ENCODE results near the gene HDAC3. TPM values are rescaled to one million over a fixed set of nuclear protein-coding genes. Genes with fewer than 3 reads are reported as not detected.

Gene HDAC3
- 46.9 to 50.4 TPM (median 48.8 TPM) in 5 replicates for total RNA-seq (2022; extraction: Qiagen RNA extraction; ENCODE audit: low read depth)

DNA sequence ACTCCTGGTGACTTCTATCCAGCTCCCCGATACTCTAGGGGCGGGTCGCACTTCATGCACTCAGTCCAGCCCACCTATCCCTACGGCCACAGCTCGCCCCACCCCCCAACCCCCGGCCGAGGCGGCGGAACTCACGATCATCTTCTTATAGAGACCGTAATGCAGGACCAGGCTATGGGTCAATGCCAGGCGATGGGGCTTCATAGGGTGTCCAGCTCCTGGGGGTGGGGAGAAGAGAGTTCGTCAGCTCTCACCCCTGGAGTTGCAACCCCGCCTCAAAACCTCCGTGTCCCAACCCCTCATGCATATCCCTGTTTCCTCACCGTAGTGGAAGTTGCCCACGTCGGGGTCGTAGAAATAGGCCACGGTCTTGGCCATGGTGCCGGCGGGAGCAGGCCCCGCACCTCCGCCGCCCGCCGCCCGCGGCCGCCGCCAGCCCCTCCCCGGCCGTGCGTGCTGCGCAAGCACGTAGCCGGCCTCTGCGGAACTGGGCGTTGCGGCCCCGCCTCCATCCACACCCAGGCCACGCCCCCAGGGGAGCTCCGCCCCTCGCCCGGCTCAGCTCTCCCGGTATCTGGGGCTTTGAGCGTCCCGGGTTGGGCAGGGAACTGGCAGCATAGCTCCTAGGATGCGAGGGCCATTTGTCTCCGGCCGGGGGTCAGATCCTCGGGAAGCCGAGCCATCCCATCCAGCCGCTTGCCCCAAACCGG, at the start of gene HDAC3, which contains the start of gene RELL2:
Gene HDAC3 (minus strand): TSS at position 437 of the 710 bp plus-strand sequence. CDS start 59 bp downstream, at position 378.
Gene RELL2 (plus strand): TSS at position 585 of the 710 bp plus-strand sequence. CDS start 1,229 bp downstream, outside the sequence.

DNA sequence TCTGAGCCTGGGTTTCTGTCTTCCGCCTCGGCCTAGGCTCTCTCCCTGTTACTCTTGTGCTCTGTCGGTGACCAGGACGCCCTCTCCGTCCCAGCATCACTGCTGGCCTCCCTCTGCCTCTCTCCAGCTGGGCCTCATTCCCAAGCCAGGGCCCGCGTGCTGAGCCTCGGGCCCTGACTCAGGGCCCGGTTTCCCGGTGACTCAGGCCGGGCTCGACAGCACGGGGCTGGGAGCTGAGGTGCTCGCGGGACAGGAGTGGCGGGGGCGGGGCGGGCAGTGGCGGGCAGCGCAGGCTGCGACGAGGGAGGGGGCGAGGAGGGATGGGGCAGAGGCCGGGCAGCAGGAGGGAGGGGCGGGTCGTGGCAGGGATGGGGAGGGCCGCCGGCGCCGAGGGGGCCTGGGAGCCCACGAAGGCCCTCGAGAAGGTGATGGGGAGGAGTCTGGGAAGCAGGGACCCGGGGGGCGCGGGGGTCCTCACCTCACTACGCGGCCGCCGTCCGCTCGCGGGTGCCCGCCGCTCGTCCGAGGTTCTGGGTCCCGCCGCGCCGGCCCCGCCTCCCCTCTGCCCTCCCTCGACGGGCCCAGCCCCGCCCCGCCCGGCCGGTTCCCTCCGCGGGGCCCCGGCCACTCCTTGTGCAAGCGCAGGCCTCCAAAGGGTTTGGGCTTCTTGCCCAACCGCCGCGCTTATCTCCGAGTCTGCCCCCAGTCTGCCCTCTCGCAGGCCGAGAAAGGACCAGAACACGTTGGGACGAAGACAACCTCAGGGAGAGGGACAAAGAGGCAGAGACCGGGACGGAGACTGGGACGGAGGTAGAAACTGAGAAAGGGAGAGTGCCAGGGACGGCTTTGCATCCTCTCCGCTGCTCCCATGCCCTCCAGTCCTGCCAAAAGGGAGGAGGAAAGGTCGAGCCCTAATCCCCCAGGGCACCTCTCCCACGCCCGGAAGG, 45.3 kb upstream of the HDAC3 start, which contains the start of gene ARAP3:
Gene ARAP3 (minus strand): TSS at position 536 of the 947 bp plus-strand sequence. CDS start 1,744 bp downstream, outside the sequence.

DNA sequence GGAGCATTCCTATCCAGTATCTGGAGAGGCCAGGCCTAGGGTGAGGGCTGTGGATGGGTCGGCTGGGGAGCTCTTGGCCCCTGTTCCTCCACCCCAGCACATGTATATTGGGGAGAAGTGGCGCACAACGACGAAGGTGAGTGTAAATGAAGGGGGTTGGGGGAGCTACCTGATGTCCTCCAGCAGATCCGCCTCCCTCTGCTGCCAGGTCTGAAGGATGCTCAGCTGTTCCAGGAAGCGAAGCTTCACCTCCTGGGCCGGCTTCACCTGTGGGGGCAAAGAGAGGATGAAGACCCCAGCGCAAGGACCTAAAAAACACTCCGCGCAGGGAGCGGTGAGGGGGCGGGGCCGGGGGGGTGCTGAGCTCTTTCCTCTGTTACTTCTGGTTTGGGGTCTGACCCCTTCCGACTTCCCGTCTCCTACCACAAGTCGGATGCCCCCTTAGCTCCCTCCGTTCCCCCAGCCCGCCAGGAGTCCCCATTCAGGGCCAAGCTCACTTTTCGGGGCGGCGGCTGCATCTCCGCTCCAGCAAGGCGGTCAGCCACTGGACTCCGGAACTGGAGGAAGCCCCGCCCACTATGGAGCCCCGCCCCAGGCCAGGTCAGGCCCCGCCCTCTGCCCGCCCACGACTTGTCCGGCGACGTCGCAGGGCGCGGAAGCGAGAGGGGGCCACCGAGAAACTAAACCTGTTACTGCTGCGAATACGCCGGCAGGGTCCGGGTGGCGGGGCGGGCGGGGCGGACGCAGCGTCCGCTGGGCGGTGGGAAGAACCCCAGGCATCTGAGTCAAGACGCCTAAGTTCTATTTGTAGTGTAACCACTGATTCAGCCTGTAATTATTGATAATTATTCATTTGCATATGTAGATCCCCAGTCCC, 14.4 kb upstream of the HDAC3 start, which contains the start of gene FCHSD1:
Gene FCHSD1 (minus strand): TSS at position 568 of the 877 bp plus-strand sequence. CDS start 50 bp downstream, at position 518.

DNA sequence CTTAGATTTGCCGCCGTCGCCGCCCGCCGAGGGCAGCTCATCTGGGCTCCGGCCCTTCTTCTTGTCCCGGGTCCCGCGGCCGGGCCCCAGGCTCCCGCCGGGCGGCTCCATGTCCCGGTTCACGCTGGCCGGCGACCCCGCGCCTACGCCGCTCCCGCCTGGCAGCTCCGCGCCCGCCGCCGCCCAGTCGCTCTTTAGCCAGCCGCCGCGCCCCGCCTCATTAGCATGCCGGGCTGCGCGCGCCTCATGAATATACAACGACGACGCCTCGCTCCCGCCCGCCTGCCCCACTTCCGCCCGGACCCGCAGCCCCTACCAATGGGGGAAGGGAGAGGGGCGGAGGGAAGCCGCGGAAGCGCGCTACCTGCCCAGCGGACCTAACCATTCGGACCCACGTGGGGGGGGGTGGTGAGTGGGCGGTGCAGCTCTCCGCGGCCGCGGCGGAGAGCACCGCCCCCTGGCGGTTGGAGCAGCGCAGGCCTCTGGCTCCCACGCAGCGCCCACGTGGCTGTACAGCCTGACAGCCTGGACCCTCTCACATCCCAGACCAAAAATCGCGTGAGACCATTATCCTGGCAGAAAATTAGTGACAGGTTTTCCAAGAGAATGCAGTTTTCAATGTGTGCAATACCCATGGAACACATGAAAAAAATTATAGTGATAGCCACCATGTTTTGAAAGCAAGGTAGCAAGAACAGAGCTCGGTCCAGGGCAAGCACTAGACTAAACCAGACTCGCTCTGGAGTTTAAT, 17.7 kb downstream of the HDAC3 start, which contains the start of gene DIAPH1:
Gene DIAPH1 (minus strand): TSS at position 197 of the 751 bp plus-strand sequence. CDS start 86 bp downstream, at position 111.

Other genes starting within 250 kb of the HDAC3 start
- gene PCDHGB4, start 249.2 kb downstream of the HDAC3 start, total RNA-seq (2022; extraction: Qiagen RNA extraction; ENCODE audit: low read depth) = 0.74 to 1.1 TPM (median 0.90 TPM) in 5 replicates
- gene PCDHGA8, start 244.2 kb downstream of the HDAC3 start, total RNA-seq (2022; extraction: Qiagen RNA extraction; ENCODE audit: low read depth) = 0.02 to 0.06 TPM (median 0.04 TPM) in 3 of 5 replicates, not detected in the others
- gene PCDHGB5, start 238.9 kb downstream of the HDAC3 start, total RNA-seq (2022; extraction: Qiagen RNA extraction; ENCODE audit: low read depth) = 1.9 to 2.5 TPM (median 2.1 TPM) in 5 replicates
- gene PCDHGA9, start 234.1 kb downstream of the HDAC3 start, total RNA-seq (2022; extraction: Qiagen RNA extraction; ENCODE audit: low read depth) = 0.09 TPM in 1 of 5 replicates, not detected in the others
- 0.07 to 0.12 TPM (median 0.08 TPM) in 4 of 5 replicates, not detected in the other for gene PCDHGB6, start 228.8 kb downstream of the HDAC3 start, total RNA-seq (2022; extraction: Qiagen RNA extraction; ENCODE audit: low read depth)
- not detected in 5 replicates for gene PCDHGA10, start 223.9 kb downstream of the HDAC3 start, total RNA-seq (2022; extraction: Qiagen RNA extraction; ENCODE audit: low read depth)
- gene PCDHGB7, start 219.2 kb downstream of the HDAC3 start, total RNA-seq (2022; extraction: Qiagen RNA extraction; ENCODE audit: low read depth) = 0.05 to 0.08 TPM (median 0.06 TPM) in 3 of 5 replicates, not detected in the others
- 0.05 to 0.07 TPM in 2 of 5 replicates, not detected in the others for gene PCDHGA11, start 215.8 kb downstream of the HDAC3 start, total RNA-seq (2022; extraction: Qiagen RNA extraction; ENCODE audit: low read depth)
- not detected in 5 replicates for gene PCDHGA12, start 206.3 kb downstream of the HDAC3 start, total RNA-seq (2022; extraction: Qiagen RNA extraction; ENCODE audit: low read depth)
- gene PCDHGC3, start 160.9 kb downstream of the HDAC3 start, total RNA-seq (2022; extraction: Qiagen RNA extraction; ENCODE audit: low read depth) = 5.1 to 7.1 TPM (median 6.4 TPM) in 5 replicates
- not detected in 5 replicates for gene PCDHGC4, start 151.8 kb downstream of the HDAC3 start, total RNA-seq (2022; extraction: Qiagen RNA extraction; ENCODE audit: low read depth)
- gene PCDHGC5, start 147.8 kb downstream of the HDAC3 start, total RNA-seq (2022; extraction: Qiagen RNA extraction; ENCODE audit: low read depth) = not detected in 5 replicates
- 91.5 to 99.5 TPM (median 94.4 TPM) in 5 replicates for gene DIAPH1, start 17.8 kb downstream of the HDAC3 start, total RNA-seq (2022; extraction: Qiagen RNA extraction; ENCODE audit: low read depth)
- 2.2 to 5.2 TPM (median 3.9 TPM) in 5 replicates for gene RELL2, start 148 bp upstream of the HDAC3 start, total RNA-seq (2022; extraction: Qiagen RNA extraction; ENCODE audit: low read depth)
- 7.9 to 14.2 TPM (median 9.6 TPM) in 5 replicates for gene FCHSD1, start 14.6 kb upstream of the HDAC3 start, total RNA-seq (2022; extraction: Qiagen RNA extraction; ENCODE audit: low read depth)
- 2.2 to 5.9 TPM (median 4.8 TPM) in 5 replicates for gene ARAP3, start 45.4 kb upstream of the HDAC3 start, total RNA-seq (2022; extraction: Qiagen RNA extraction; ENCODE audit: low read depth)
- gene PCDH1, start 241.6 kb upstream of the HDAC3 start, total RNA-seq (2022; extraction: Qiagen RNA extraction; ENCODE audit: low read depth) = 1.6 to 4.8 TPM (median 3.1 TPM) in 5 replicates

Data from A549 treated with ZK216348 at 1 μM for 4 hours (cell line).